ENCODE data around the gene NBPF3.

- TF ChIP-seq CBX8 (IDR thresholded peaks at IDR 0.05) (no peak), MAFK (IDR thresholded peaks at IDR 0.05; ENCODE audit: partially characterized antibody) (no peak), CTCF (IDR thresholded peaks at IDR 0.05) (no peak), POLR2A (IDR thresholded peaks at IDR 0.05; ENCODE audit: low read length) (no peak), MAX (IDR thresholded peaks at IDR 0.05) (no peak), USF2 (IDR thresholded peaks at IDR 0.05) (no peak), ESRRA (IDR thresholded peaks at IDR 0.05; ENCODE audit: borderline replicate concordance, low read length) (no peak), NR3C1 (IDR thresholded peaks at IDR 0.05) (no peak), MAZ (IDR thresholded peaks at IDR 0.05; ENCODE audit: borderline replicate concordance, low read depth, low read length) (no peak)
These were observed 604 bp upstream of the NBPF3 start for GRCh38 chr1:21439345-21439720.

Data from A549 (cell line).